Breast epithelium (tissue), 4 donors: Measurements from ENCODE around the gene GLYATL3. TPM values are rescaled to one million over a fixed set of nuclear protein-coding genes. Genes with fewer than 3 reads are reported as not detected.
"Not testable (repeated sequence)": the region's sequence is repeated elsewhere in the genome, so short reads cannot be mapped to it uniquely, and the experiment has no call there.

Experiments
- DNase-seq, 2 donors: peaks; one replicate each; pipeline ENCODE4 v3.0.0-alpha.2; 2019; ENCODE audit warnings: low spot score in 2 of 2
- H3K27ac ChIP-seq, 2 donors: fragments of 200-600 bp; sonication (generic) in 1 of 2; one replicate each; pipeline ENCODE4 v1.5.1; 2016 to 2019; ENCODE audit warnings: mild to moderate bottlenecking in 1 of 2
- H3K27me3 ChIP-seq, 2 donors: fragments of 200-600 bp; sonication (generic) in 1 of 2; one replicate each; pipeline versions ENCODE4 v1.5.1 to v1.6.0; 2017 to 2019; ENCODE audit warnings: control low read depth in 1 of 2, mild to moderate bottlenecking in 1 of 2
- H3K36me3 ChIP-seq: fragments of 200-600 bp; one replicate; pipeline ENCODE4 v1.5.1; 2019
- H3K4me1 ChIP-seq, 2 donors: fragments of 200-600 bp; sonication (generic); one replicate each; pipeline ENCODE4 v1.5.1; 2016 to 2019; ENCODE audit warnings: control low read depth in 1 of 2
- H3K4me3 ChIP-seq, 3 donors: fragments of 200-600 bp; sonication (generic); 1 replicate in 2 of 3; 2 replicates in 1 of 3; pipeline ENCODE4 v1.5.1; 2016 to 2019; ENCODE audit warnings: mild to moderate bottlenecking in 3 of 3, moderate library complexity in 2 of 3
- H3K9me3 ChIP-seq, 2 donors: fragments of 200-600 bp; sonication (generic) in 1 of 2; one replicate each; pipeline ENCODE4 v1.5.1; 2016 to 2019; ENCODE audit warnings: control low read depth in 1 of 2
- CTCF ChIP-seq, 3 donors: fragments of 450-650 bp; IDR thresholded peaks; one replicate each; pipeline ENCODE4 v1.5.1; 2016 to 2017; ENCODE audit warnings: antibody characterized with exemption in 3 of 3, mild to moderate bottlenecking in 3 of 3, moderate library complexity in 3 of 3
- POLR2A ChIP-seq: fragments of 450-650 bp; IDR thresholded peaks from one replicate; pipeline ENCODE4 v1.6.1; 2016; ENCODE audit warnings: antibody characterized with exemption, mild to moderate bottlenecking, moderate library complexity
- POLR2AphosphoS5 ChIP-seq, 3 donors: sonication (generic); formaldehyde crosslinking; IDR thresholded peaks; one replicate each; pipeline ENCODE4 v1.6.1; 2017; ENCODE audit warnings: antibody characterized with exemption in 3 of 3
- intact Hi-C: fragments of 100-400 bp; cut with DNase I; formaldehyde crosslinking; loops from one replicate; pipeline ENCODE4 v1.15.1; 2023; ENCODE audit warnings: low total_unique reads
- total RNA-seq, 3 donors: library from RNA; depleted of rRNA; stranded (reverse); fragments of >200 nt; gene quantifications; one replicate each; pipeline ENCODE4 v1.1.0, GENCODE V29; 2016

GLYATL3 gene
- total RNA-seq, 3 donors from 2014 or later: not detected

GRCh38 chr6:49468042-49468441, 31.7 kb upstream of the GLYATL3 start:
- no peak for DNase-seq
- intact Hi-C loops: no loop called here

GRCh38 chr6:49476564-49476963, 23.2 kb upstream of the GLYATL3 start:
- H3K27ac ChIP-seq, DNase-seq, H3K36me3 ChIP-seq, H3K27me3 ChIP-seq, H3K9me3 ChIP-seq, H3K4me3 ChIP-seq, H3K4me1 ChIP-seq, intact Hi-C loops: not testable (repeated sequence)

More at GRCh38 chr6:49468042-49468441, 31.7 kb upstream of the GLYATL3 start:
- Histone ChIP-seq H3K27me3 (no peaks in the 10 kb centered on the region), H3K36me3 (no peaks in the 10 kb centered on the region), H3K4me3 (no peak overlapping the region), H3K9me3 (no peaks in the 10 kb centered on the region), H3K4me1 (no peaks in the 10 kb centered on the region), H3K27ac (no peak overlapping the region)
- TF ChIP-seq POLR2AphosphoS5 (IDR thresholded peaks at IDR 0.05) (no peak), POLR2A (no peak), CTCF (IDR thresholded peaks at IDR 0.05) (no peak)

- H3K27me3 ChIP-seq: no peaks in the 10 kb centered on the region
- no peaks in the 10 kb centered on the region for H3K36me3 ChIP-seq
- no peaks in the 10 kb centered on the region for H3K4me1 ChIP-seq
- no peaks in the 10 kb centered on the region for H3K9me3 ChIP-seq
- no peak for DNase-seq
- H3K4me3 ChIP-seq: no peak overlapping the region
- intact Hi-C loops: no loop called here
- TF ChIP-seq CTCF (IDR thresholded peaks at IDR 0.05) (no peak), POLR2AphosphoS5 (IDR thresholded peaks at IDR 0.05) (no peak), POLR2A (no peak)
- no peak overlapping the region for H3K27ac ChIP-seq
Observed at GRCh38 chr6:49479308-49479970, 20.3 kb upstream of the GLYATL3 start.

GRCh38 chr6:49481846-49482245, 17.9 kb upstream of the GLYATL3 start:
- H3K4me1 ChIP-seq, H3K27ac ChIP-seq, H3K36me3 ChIP-seq, H3K27me3 ChIP-seq, H3K4me3 ChIP-seq, H3K9me3 ChIP-seq, DNase-seq, intact Hi-C loops: not testable (repeated sequence)

GRCh38 chr6:49483380-49483779, 16.3 kb upstream of the GLYATL3 start:
- H3K4me1 ChIP-seq, H3K27ac ChIP-seq, intact Hi-C loops, H3K27me3 ChIP-seq, H3K4me3 ChIP-seq, H3K36me3 ChIP-seq, H3K9me3 ChIP-seq, DNase-seq: not testable (repeated sequence)

- Histone ChIP-seq H3K9me3 (no peaks in the 10 kb centered on the region), H3K36me3 (no peaks in the 10 kb centered on the region), H3K4me3 (no peak overlapping the region), H3K27ac (no peak overlapping the region), H3K4me1 (no peaks in the 10 kb centered on the region), H3K27me3 (no peaks in the 10 kb centered on the region)
- TF ChIP-seq POLR2A (no peak), POLR2AphosphoS5 (IDR thresholded peaks at IDR 0.05) (no peak), CTCF (IDR thresholded peaks at IDR 0.05) (no peak)
- intact Hi-C loops: no loop called here
- DNase-seq: no peak
Observed at GRCh38 chr6:49490633-49491032, 9.1 kb upstream of the GLYATL3 start.

- Histone ChIP-seq H3K9me3 (no peaks in the 10 kb centered on the region), H3K4me1 (no peaks in the 10 kb centered on the region), H3K4me3 (no peak overlapping the region), H3K36me3 (no peaks in the 10 kb centered on the region), H3K27me3 (no peaks in the 10 kb centered on the region), H3K27ac (no peak overlapping the region)
- TF ChIP-seq POLR2AphosphoS5 (IDR thresholded peaks at IDR 0.05) (no peak), CTCF (IDR thresholded peaks at IDR 0.05) (no peak), POLR2A (no peak)
- DNase-seq: no peak
- intact Hi-C loops: no loop called here
Observed at GRCh38 chr6:49497304-49497703, 2.4 kb upstream of the GLYATL3 start.
